Endothelial cell of umbilical vein (primary cell): ENCODE results near the gene NT5DC2.

Source experiments
- CTCF ChIP-seq, 2 donors: IDR thresholded peaks; 1 replicate in 1 of 2; 2 replicates in 1 of 2; pipeline ENCODE4 v1.5.1; 2011; ENCODE audit warnings: low read length in 2 of 2, mild to moderate bottlenecking in 2 of 2, moderate library complexity in 2 of 2, control low read depth in 1 of 2, inconsistent platforms in 1 of 2, low read depth in 1 of 2; ENCODE audit not compliant: insufficient read depth in 1 of 2; ENCODE audit errors: extremely low read depth in 1 of 2
- EZH2 ChIP-seq: IDR thresholded peaks from 2 replicates; pipeline ENCODE4 v1.6.1; 2012; ENCODE audit warnings: borderline replicate concordance, low read depth, mild to moderate bottlenecking, moderate library complexity, low read length, inconsistent platforms; ENCODE audit not compliant: severe bottlenecking
- JUN ChIP-seq: IDR thresholded peaks from 2 replicates; pipeline ENCODE4 v1.6.1; 2011; ENCODE audit warnings: borderline replicate concordance, low read depth; ENCODE audit not compliant: insufficient read length, insufficient read depth
- MAX ChIP-seq: IDR thresholded peaks from 2 replicates; pipeline ENCODE4 v1.6.1; 2011; ENCODE audit not compliant: insufficient read depth, insufficient read length
- MYC ChIP-seq: IDR thresholded peaks from one replicate; pipeline ENCODE4 v1.6.1; 2011; ENCODE audit warnings: mild to moderate bottlenecking, low read depth, low read length
- POLR2A ChIP-seq: IDR thresholded peaks from 2 replicates; pipeline ENCODE4 v1.6.1; 2012; ENCODE audit warnings: low read depth, mild to moderate bottlenecking, control low read depth, low read length
- POLR2AphosphoS5 ChIP-seq: IDR thresholded peaks from 2 replicates; pipeline ENCODE4 v1.6.1; 2012; ENCODE audit warnings: low read depth, mild to moderate bottlenecking, control low read depth, low read length, moderate library complexity; ENCODE audit not compliant: insufficient read depth

GRCh38 chr3:52509753-52510328, 23.8 kb downstream of the NT5DC2 start:
- TF ChIP-seq POLR2A = no peak
- no peak for TF ChIP-seq CTCF (IDR thresholded peaks at IDR 0.05; ENCODE audit: extremely low read depth in 1 of 2, insufficient read depth in 1 of 2, low read depth in 1 of 2, low read length in 2 of 2)
- no peak for TF ChIP-seq MYC
- TF ChIP-seq MAX = no peak
- TF ChIP-seq JUN = no peak
- no peak for TF ChIP-seq EZH2
- TF ChIP-seq POLR2AphosphoS5 = no peak
